Stimulated activated CD8-positive, alpha-beta memory T cell treated with anti-CD3 and anti-CD28 coated beads, Interleukin-12 subunit alpha, Interleukin-12 subunit beta, amount 100 ng/mL, for 1 hour (primary cell): ENCODE measurements around the gene NOS3.
"Not testable (repeated sequence)": the region's sequence is repeated elsewhere in the genome, so short reads cannot be mapped to it uniquely, and the experiment has no call there.

ENCODE experiments used
- DNase-seq: peaks from one replicate; pipeline ENCODE4 v3.0.0-alpha.2; 2020; ENCODE audit warnings: low read depth

NOS3 gene

GRCh38 chr7:151038951-151039849, 48.4 kb downstream of the NOS3 start:
- no peak for DNase-seq

- DNase-seq, result no peak
Observed at GRCh38 chr7:151039850-151040548, 49.2 kb downstream of the NOS3 start.

- no peak for DNase-seq
Observed at GRCh38 chr7:151040616-151041375, 50.0 kb downstream of the NOS3 start.

GRCh38 chr7:151043449-151043848, 52.6 kb downstream of the NOS3 start:
- not testable (repeated sequence) for DNase-seq

GRCh38 chr7:151043959-151044358, 53.1 kb downstream of the NOS3 start:
- DNase-seq, result no peak

GRCh38 chr7:151045262-151045661, 54.4 kb downstream of the NOS3 start:
- DNase-seq, result no peak

- no peak for DNase-seq
Observed at GRCh38 chr7:151045967-151046366, 55.1 kb downstream of the NOS3 start.

- no peak for DNase-seq
Observed at GRCh38 chr7:151046603-151047573, 56.1 kb downstream of the NOS3 start.

GRCh38 chr7:151047976-151048815, 57.4 kb downstream of the NOS3 start, which contains the start of gene ASIC3:
Gene ASIC3 (plus strand): TSS chr7:151048531. CDS start chr7:151048886, 355 bp downstream.
- no peak for DNase-seq

GRCh38 chr7:151048911-151049463, 58.2 kb downstream of the NOS3 start:
- DNase-seq, result no peak

- no peak for DNase-seq
Observed at GRCh38 chr7:151051108-151051507, 60.3 kb downstream of the NOS3 start.

GRCh38 chr7:151053096-151053495, 62.3 kb downstream of the NOS3 start:
- no peak for DNase-seq

- DNase-seq, result no peak
Observed at GRCh38 chr7:151053751-151054150, 62.9 kb downstream of the NOS3 start.

- DNase-seq, result no peak
Observed at GRCh38 chr7:151056283-151056665, 65.5 kb downstream of the NOS3 start.

GRCh38 chr7:151056666-151057505, 66.1 kb downstream of the NOS3 start:
- DNase-seq, result no peak

- DNase-seq, result no peak
Observed at GRCh38 chr7:151057506-151057988, 66.7 kb downstream of the NOS3 start, which contains the start of gene CDK5. Gene CDK5 (minus strand): TSS chr7:151057897. CDS start chr7:151057848, 49 bp downstream.

GRCh38 chr7:151057989-151058780, 67.4 kb downstream of the NOS3 start:
- DNase-seq, result peak; percentile 93
